ENCODE results near the gene UTS2R. TPM values are rescaled to one million over a fixed set of nuclear protein-coding genes. Genes with fewer than 3 reads are reported as not detected.

UTS2R gene
- total RNA-seq, 2 experiments from 2014 or later = not detected

DNA sequence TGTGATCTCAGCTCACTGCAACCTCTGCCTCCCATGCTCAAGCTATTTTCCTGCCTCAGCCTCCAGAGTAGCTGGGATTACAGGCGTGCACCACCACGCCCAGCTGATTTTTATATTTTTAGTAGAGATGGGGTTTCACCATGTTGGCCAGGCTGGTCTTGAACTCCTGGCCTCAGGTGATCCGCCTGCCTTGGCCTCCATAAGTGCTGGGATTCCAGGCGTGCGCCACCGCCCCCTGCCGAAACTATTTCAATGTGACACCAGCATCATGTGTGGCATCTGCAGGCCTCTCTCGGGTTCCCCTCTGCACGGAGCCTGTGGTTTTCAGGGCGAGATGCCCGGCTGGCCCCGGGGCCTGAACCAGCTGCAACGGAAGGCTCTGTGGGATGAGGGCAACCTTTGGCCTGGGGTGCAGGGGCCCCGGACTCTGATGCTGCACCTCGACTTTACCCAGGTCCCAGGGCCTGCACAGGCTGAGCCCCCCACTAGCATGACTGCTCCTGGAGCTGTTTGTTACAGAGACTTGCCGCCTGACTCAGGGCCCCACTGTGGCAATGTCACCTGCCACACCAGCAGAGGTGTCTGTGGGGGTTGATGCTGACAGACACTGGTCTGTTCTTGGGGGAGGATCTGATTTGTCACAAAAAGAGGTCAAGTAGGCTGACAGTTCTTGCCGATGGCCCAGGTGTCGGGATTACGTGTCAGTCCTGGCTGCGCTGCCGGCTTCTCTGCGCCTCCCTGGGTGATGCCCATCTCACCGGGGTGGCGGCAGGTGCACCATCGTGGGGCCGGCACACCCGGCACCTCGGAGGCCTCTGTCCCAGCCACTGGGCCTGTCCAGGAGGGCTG is 21.2 kb upstream of the UTS2R start:
- ChIA-PET CTCF (interaction anchor here (0.6 to 3.1 kb wide), 25 partner anchors 9 to 255 kb away, joined by 3 to 14 read pairs (median 4); partner anchors contain the start of genes HEXD and OGFOD3), POLR2A (interaction anchor here (0.8 to 1.1 kb wide), 3 partner anchors 23 to 67 kb away, joined by 3 read pairs; partner anchors contain the start of gene HEXD)
- TF ChIP-seq, protein P1, sequence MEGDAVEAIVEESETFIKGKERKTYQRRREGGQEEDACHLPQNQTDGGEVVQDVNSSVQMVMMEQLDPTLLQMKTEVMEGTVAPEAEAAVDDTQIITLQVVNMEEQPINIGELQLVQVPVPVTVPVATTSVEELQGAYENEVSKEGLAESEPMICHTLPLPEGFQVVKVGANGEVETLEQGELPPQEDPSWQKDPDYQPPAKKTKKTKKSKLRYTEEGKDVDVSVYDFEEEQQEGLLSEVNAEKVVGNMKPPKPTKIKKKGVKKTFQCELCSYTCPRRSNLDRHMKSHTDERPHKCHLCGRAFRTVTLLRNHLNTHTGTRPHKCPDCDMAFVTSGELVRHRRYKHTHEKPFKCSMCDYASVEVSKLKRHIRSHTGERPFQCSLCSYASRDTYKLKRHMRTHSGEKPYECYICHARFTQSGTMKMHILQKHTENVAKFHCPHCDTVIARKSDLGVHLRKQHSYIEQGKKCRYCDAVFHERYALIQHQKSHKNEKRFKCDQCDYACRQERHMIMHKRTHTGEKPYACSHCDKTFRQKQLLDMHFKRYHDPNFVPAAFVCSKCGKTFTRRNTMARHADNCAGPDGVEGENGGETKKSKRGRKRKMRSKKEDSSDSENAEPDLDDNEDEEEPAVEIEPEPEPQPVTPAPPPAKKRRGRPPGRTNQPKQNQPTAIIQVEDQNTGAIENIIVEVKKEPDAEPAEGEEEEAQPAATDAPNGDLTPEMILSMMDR (IDR thresholded peaks at IDR 0.05) = peak; percentile 36
- DNase-seq (peak; percentile 81), ATAC-seq (peak; percentile 68)
- H3K27me3 Mint-ChIP-seq = peaks cover 9% of the 10 kb centered on the region
- H3K36me3 Mint-ChIP-seq (ENCODE audit: low read depth) = no peaks in the 10 kb centered on the region
- H3K4me1 Mint-ChIP-seq (ENCODE audit: low read depth) = peaks cover 13% of the 10 kb centered on the region
- intact Hi-C loops (cut with micrococcal nuclease) = loop anchor here (5.0 kb wide), 1 partner anchor 62 kb away; no protein-coding TSS in a partner anchor
- no peak overlapping the region for H3K27ac Mint-ChIP-seq
- H3K9me3 Mint-ChIP-seq = no peaks in the 10 kb centered on the region
- H3K4me3 Mint-ChIP-seq = no peak overlapping the region

DNA sequence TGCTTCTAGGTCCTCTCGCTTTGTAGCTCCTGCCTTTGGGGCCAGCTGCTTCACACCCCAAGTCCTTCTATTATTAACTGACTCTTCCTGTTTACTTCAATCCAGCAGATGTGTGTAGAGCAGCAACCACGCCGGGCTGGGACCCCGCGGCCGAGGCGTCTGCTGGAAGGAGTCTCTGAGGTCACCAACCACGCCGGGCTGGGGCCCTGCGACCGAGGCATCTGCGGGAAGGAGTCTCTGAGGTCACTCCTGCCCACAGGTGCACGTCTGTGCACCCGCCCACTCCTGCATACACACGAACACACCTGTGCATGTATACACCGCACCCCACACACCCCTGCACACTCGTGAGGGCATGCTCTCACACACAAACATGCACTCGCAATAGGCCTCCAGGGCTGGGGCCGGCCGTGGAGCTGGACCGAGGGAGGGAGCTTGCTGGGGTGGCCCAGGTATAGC is 20.3 kb upstream of the UTS2R start:
- intact Hi-C loops (cut with micrococcal nuclease) = loop anchor here (5.0 kb wide), 1 partner anchor 61 kb away; no protein-coding TSS in a partner anchor
- no peak for DNase-seq
- Mint-ChIP-seq H3K4me1 (ENCODE audit: low read depth) (peaks cover 12% of the 10 kb centered on the region), H3K27me3 (peaks cover 10% of the 10 kb centered on the region), H3K27ac (no peak overlapping the region), H3K36me3 (ENCODE audit: low read depth) (no peaks in the 10 kb centered on the region), H3K4me3 (no peak overlapping the region), H3K9me3 (no peaks in the 10 kb centered on the region)
- POLR2A ChIA-PET = interaction anchor here (1.0 to 1.1 kb wide), 2 partner anchors 15 to 30 kb away, joined by 3 read pairs; no protein-coding TSS in a partner anchor
- CTCF ChIA-PET = interaction anchor here (0.6 to 3.1 kb wide), 23 partner anchors 11 to 255 kb away, joined by 3 to 14 read pairs (median 4); partner anchors contain the start of genes HEXD and OGFOD3
- TF ChIP-seq, protein P1 (IDR thresholded peaks at IDR 0.05) = no peak
- no peak for ATAC-seq

DNA sequence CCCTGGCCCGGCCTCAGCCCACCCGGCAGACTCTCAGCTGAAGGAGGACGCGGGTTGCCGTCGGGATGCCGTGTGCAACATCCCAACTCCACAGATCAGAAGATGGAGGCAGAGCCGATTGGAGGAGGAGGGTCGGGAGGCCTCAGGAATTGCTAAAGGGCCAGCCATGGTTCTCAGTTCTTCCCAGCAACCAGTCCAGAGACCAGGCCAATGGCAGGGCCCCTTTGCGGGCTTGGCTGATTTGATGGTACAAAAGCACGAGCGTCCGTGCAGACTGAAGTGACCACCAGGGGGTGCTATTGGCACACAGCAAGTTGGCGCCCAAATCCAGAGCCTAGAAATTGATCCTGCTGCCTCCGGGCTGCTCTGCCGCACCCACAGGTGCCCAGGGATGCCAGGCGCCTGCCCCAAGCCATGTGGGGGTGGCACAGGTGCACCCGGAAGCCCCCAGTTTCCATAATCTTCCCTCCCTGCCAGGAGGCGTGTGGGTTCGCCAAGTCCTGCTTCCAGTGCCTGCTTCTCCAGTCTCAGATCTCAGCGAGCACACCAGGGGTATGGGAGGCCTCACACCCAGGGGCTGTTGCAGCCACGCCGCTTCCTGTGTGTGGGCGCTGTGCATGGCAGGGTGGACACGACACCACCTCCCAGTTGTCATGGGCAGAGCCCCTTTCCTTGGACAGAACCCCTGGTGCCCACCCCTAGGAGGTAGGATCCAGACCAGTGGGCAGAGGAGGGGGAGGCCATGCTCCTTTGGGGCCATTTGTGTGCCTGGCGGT is 19.7 kb upstream of the UTS2R start:
- Mint-ChIP-seq H3K4me1 (ENCODE audit: low read depth) (peaks cover 6% of the 10 kb centered on the region), H3K36me3 (ENCODE audit: low read depth) (no peaks in the 10 kb centered on the region), H3K9me3 (no peaks in the 10 kb centered on the region), H3K27ac (no peak overlapping the region), H3K27me3 (peaks cover 8% of the 10 kb centered on the region), H3K4me3 (no peak overlapping the region)
- intact Hi-C loops (cut with micrococcal nuclease) = loop anchor here (5.0 kb wide), 1 partner anchor 60 kb away; no protein-coding TSS in a partner anchor
- ATAC-seq = peak; percentile 82
- ChIA-PET POLR2A (interaction anchor here (1.0 to 1.1 kb wide), 2 partner anchors 16 to 30 kb away, joined by 3 read pairs; no protein-coding TSS in a partner anchor), CTCF (interaction anchor here (0.6 to 3.1 kb wide), 27 partner anchors 11 to 176 kb away, joined by 3 to 14 read pairs (median 4); partner anchors contain the start of genes HEXD, OGFOD3 and SECTM1)
- TF ChIP-seq, protein P1 (IDR thresholded peaks at IDR 0.05) = peak; percentile 91
- peak; percentile 93 for DNase-seq

DNA sequence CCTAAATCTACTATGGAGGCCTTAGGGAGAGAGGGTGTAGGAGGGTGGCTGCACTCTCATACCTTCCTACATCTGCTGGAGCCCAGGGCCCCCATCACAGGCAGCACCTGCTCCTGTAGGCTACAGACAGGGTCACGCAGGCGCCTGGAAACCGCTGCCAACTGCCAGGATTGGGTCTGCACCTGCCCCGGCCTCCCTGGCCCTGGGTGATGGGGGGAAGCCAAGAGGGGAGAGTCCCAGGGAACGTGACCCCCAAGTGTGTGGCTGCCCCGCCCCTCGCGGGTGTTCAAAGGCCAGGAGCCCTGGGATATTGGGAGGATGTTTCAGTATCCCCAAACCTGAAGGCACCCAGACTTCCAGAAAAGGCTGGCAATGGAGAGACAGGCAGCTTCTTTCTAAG is 18.1 kb upstream of the UTS2R start:
- peaks cover 12% of the 10 kb centered on the region for H3K27me3 Mint-ChIP-seq
- ChIA-PET CTCF (interaction anchor here (1.1 to 1.4 kb wide), 3 partner anchors 9 to 113 kb away, joined by 4 to 6 read pairs (median 4); no protein-coding TSS in a partner anchor), POLR2A (no interaction called here)
- H3K27ac Mint-ChIP-seq = no peak overlapping the region
- no peak overlapping the region for H3K4me3 Mint-ChIP-seq
- TF ChIP-seq, protein P1 (IDR thresholded peaks at IDR 0.05) = no peak
- intact Hi-C loops (cut with micrococcal nuclease) = loop anchor here (5.0 kb wide), 1 partner anchor 59 kb away; no protein-coding TSS in a partner anchor
- H3K9me3 Mint-ChIP-seq = no peaks in the 10 kb centered on the region
- ATAC-seq (no peak), DNase-seq (no peak)
- peaks cover 10% of the 10 kb centered on the region for H3K4me1 Mint-ChIP-seq (ENCODE audit: low read depth)
- H3K36me3 Mint-ChIP-seq (ENCODE audit: low read depth) = no peaks in the 10 kb centered on the region

Data from activated CD8-positive, alpha-beta T cell treated with anti-CD3 and anti-CD28 coated beads for 36 hours (primary cell).